Measurements from ENCODE around the gene TMEM256. TPM values are rescaled to one million over a fixed set of nuclear protein-coding genes. Genes with fewer than 3 reads are reported as not detected.
A peak's percentile ranks its signal among the peaks of the same experiment; 100 is the strongest.

The TMEM256 gene
- total and polyA plus RNA-seq, 2 of the 8 experiments (the other 6 are each of a cell fraction or from before 2014, with no cell fraction given), result 97.0 to 350 TPM

- TF ChIP-seq HDAC2 (IDR thresholded peaks at IDR 0.05; ENCODE audit: borderline replicate concordance in 1 of 2, low read depth in 2 of 2, low read length in 2 of 2) (no peak), SAP30 (IDR thresholded peaks at IDR 0.05; ENCODE audit: insufficient read depth, insufficient replicate concordance, low read length) (no peak), BACH1 (IDR thresholded peaks at IDR 0.05; ENCODE audit: low read length) (no peak), SIN3A (conservative IDR thresholded peaks at IDR 0.05 in 1 of 2, IDR thresholded peaks at IDR 0.05 in 1 of 2; ENCODE audit: low read depth in 1 of 2, low read length in 2 of 2) (peak in 1 of 2 experiments; percentile 25; a peak in 1 of 4 replicates), CHD2 (IDR thresholded peaks at IDR 0.05; ENCODE audit: low read length) (no peak), BCL11A (IDR thresholded peaks at IDR 0.05; ENCODE audit: low read depth in 2 of 2, low read length in 2 of 2) (no peak), MAFK (IDR thresholded peaks at IDR 0.05; ENCODE audit: low read depth, low read length) (no peak), POLR2A (IDR thresholded peaks at IDR 0.05; ENCODE audit: control extremely low read depth in 1 of 2, low read depth in 2 of 2, low read length in 2 of 2) (no peak), HDAC6 (IDR thresholded peaks at IDR 0.05; ENCODE audit: low read depth, low read length) (no peak)
Measured at GRCh38 chr17:7404737-7405349, 946 bp upstream of the TMEM256 start (continued).

Measured in H1 (cell line).